Esophagus muscularis mucosa (tissue), 4 donors: ENCODE data around the gene SNX3.

ENCODE experiments used
- CTCF ChIP-seq, 3 experiments: fragments of 200-600 bp in 2 of 3; fragments of 450-650 bp in 1 of 3; sonication (generic) in 2 of 3; IDR thresholded peaks; one replicate each; pipeline ENCODE4 v1.5.1; 2017 to 2019; ENCODE audit warnings: antibody characterized with exemption in 3 of 3, mild to moderate bottlenecking in 2 of 3, moderate library complexity in 1 of 3
- EP300 ChIP-seq: sonication (generic); formaldehyde crosslinking; IDR thresholded peaks from one replicate; pipeline ENCODE4 v1.6.1; 2017; ENCODE audit warnings: antibody characterized with exemption
- POLR2AphosphoS5 ChIP-seq, 2 donors: sonication (generic); formaldehyde crosslinking; IDR thresholded peaks; one replicate each; pipeline ENCODE4 v1.6.1; 2017; ENCODE audit warnings: antibody characterized with exemption in 2 of 2

GRCh38 chr6:108168501-108169463 lies 92.1 kb downstream of the SNX3 start:
- TF ChIP-seq CTCF (IDR thresholded peaks at IDR 0.05) (peak in 1 of 3 experiments; percentile 25), POLR2AphosphoS5 (IDR thresholded peaks at IDR 0.05) (no peak), EP300 (no peak)
